Heart right ventricle (tissue), 16 donors: Measurements from ENCODE around the gene SLC8A1. TPM values are rescaled to one million over a fixed set of nuclear protein-coding genes. Genes with fewer than 3 reads are reported as not detected.
A peak's percentile ranks its signal among the peaks of the same experiment; 100 is the strongest.

Experiments
- ATAC-seq, 8 donors: fragments of 200-7000 bp; cut with Tn5 transposase; one replicate each; pipeline ENCODE4 v1.9.1; 2020; ENCODE audit warnings: mild to moderate bottlenecking in 8 of 8, moderate library complexity in 8 of 8, moderate number of reproducible peaks in 1 of 8
- DNase-seq, 2 donors: peaks; one replicate each; pipeline ENCODE4 v3.0.0-alpha.2; 2020
- H3K27ac ChIP-seq, 10 donors: fragments of 200-600 bp; sonication (generic) in 2 of 10; one replicate each; pipeline versions ENCODE4 v1.5.0 to v1.8.0; 2020 to 2022; ENCODE audit warnings: mild to moderate bottlenecking in 3 of 10
- H3K27me3 ChIP-seq, 7 donors: fragments of 200-600 bp; one replicate each; pipeline ENCODE4 v1.8.0; 2021 to 2022; ENCODE audit warnings: mild to moderate bottlenecking in 2 of 7
- H3K36me3 ChIP-seq, 9 donors: fragments of 200-600 bp; sonication (generic) in 1 of 9; one replicate each; pipeline versions ENCODE4 v1.5.0 to v1.8.0; 2020 to 2022; ENCODE audit warnings: mild to moderate bottlenecking in 2 of 9
- H3K4me1 ChIP-seq, 9 donors: fragments of 200-600 bp; sonication (generic) in 1 of 9; one replicate each; pipeline versions ENCODE4 v1.5.0 to v1.8.0; 2020 to 2022; ENCODE audit warnings: mild to moderate bottlenecking in 4 of 9
- H3K4me3 ChIP-seq, 10 donors: fragments of 200-600 bp; sonication (generic) in 2 of 10; one replicate each; pipeline versions ENCODE4 v1.5.0 to v1.8.0; 2020 to 2022; ENCODE audit warnings: mild to moderate bottlenecking in 7 of 10, moderate library complexity in 2 of 10
- H3K9me3 ChIP-seq, 11 donors: fragments of 200-600 bp in 10 of 11; sonication (generic) in 2 of 11; one replicate each; pipeline versions ENCODE4 v1.5.0 to v1.8.0; 2013 to 2022; ENCODE audit warnings: mild to moderate bottlenecking in 2 of 11, control low read depth in 1 of 11, moderate library complexity in 1 of 11
- CTCF ChIP-seq, 9 donors: fragments of 200-600 bp; sonication (generic) in 2 of 9; IDR thresholded peaks; one replicate each; pipeline versions ENCODE4 v1.5.0 to v1.8.0; 2021 to 2022; ENCODE audit warnings: antibody characterized with exemption in 9 of 9, mild to moderate bottlenecking in 5 of 9, moderate library complexity in 1 of 9
- WGBS, 2 donors: extraction: QIAGEN DNeasy Blood & Tissue Kit; methylation state at CpG; one replicate each; pipeline ENCODE4 v1.1.7; 2013; ENCODE audit warnings: inconsistent platforms in 1 of 2; 5-methylcytosine and 5-hydroxymethylcytosine counted together
- intact Hi-C, 10 donors: fragments of 100-400 bp; cut with DNase I; formaldehyde crosslinking; loops; one replicate each; pipeline versions ENCODE4 v1.11.1 to v1.14.2; 2022
- polyA plus RNA-seq, 2 donors: library from polyadenylated mRNA; stranded (reverse); fragments of 200-250 nt; gene quantifications; one replicate each; pipeline ENCODE4 v1.2.3, GENCODE V29; 2013
- total RNA-seq, 10 donors: library from RNA; stranded (reverse); fragmentation: NEBNext Ultra II Directional in 3 of 10; extraction: Animal tissue kit (Norgen Biotek cat#: 25700) in 3 of 10; gene quantifications; one replicate each; pipeline versions ENCODE4 v1.2.1 to v1.2.4, GENCODE V29; 2021 to 2023
- donor health status: Arrhythmogenic right ventricular cardiomyopathy.
- donor health status: ischemic (EF 13 %, LVEDD 7.1; RV severe dilation, severe dysfunction).
- donor health status: healthy with polysubstance abuse.
- donor health status: DM: no; HTN: yes; CAD: no.
- donor health status: DM: no; HTN: no; CAD: no.
- donor health status: ischemic (EF 25% LVEDD 6.9; RV normal size, moderate dysfunction).
- donor health status: ischemic (EF 25% LVEDD 5.7; RV mildly dilated, moderate dysfunction).
- donor health status: healthy.
- donor health status: DM: yes; HTN: yes; CAD: no.
- donor health status: Ischemic cardiomyopathy.
- donor health status: ischemic (EF 35%, LVEDD 5.7; RV mildly dilated, moderate dysfunction).
- donor health status: nonischemic (EF 11% LVEDD 7.7; RV severe dilation, severe dysfunction).
- donor health status: DM: yes; HTN: yes; CAD: no.
- donor health status: PGD.
- donor health status: ischemic (EF 29% LVEDD 5.4; RV normal size, mild dysfunction).
- donor health status: nonischemic (EF 23%, LVEDD 6.1; RV moderate dilation, normal function).

SLC8A1 gene
- total and polyA plus RNA-seq, 12 donors: 11.1 to 1,497 (median 1,067) TPM

GRCh38 chr2:40412456-40412855, 39.4 kb downstream of the SLC8A1 start:
- Histone ChIP-seq H3K27me3 (no peaks in the 10 kb centered on the region), H3K36me3 (no peaks in the 10 kb centered on the region), H3K9me3 (no peaks in the 10 kb centered on the region), H3K27ac (no peak overlapping the region), H3K4me1 (peaks cover 0 to 74% (median 43%) of the 10 kb centered on the region in 9 donors), H3K4me3 (no peak overlapping the region)
- 62 to 66% methylated on average over 1 of the region's 1 CpG for WGBS, 2 donors
- intact Hi-C loops: no loop called here
- TF ChIP-seq CTCF (IDR thresholded peaks at IDR 0.05): no peak
- ATAC-seq (no peak), DNase-seq (no peak)

- H3K36me3 ChIP-seq: no peaks in the 10 kb centered on the region
- H3K4me1 ChIP-seq: peaks cover 0 to 76% (median 44%) of the 10 kb centered on the region in 9 donors
- ATAC-seq: no peak
- no peak for DNase-seq
- intact Hi-C loops: no loop called here
- H3K4me3 ChIP-seq: no peak overlapping the region
- no peak overlapping the region for H3K27ac ChIP-seq
- no peaks in the 10 kb centered on the region for H3K27me3 ChIP-seq
- 51 to 73% methylated on average over 1 of the region's 1 CpG for WGBS, 2 donors
- no peaks in the 10 kb centered on the region for H3K9me3 ChIP-seq
- no peak for TF ChIP-seq CTCF (IDR thresholded peaks at IDR 0.05)
Observed at GRCh38 chr2:40410695-40411094, 41.2 kb downstream of the SLC8A1 start.

- ATAC-seq (peak in 3 of 8 donors; percentile 11 to 73 (median 69)), DNase-seq (no peak)
- H3K27ac ChIP-seq: peak overlapping the region in 3 of 10 donors; percentile 8 to 15 (median 13)
- H3K27me3 ChIP-seq: no peaks in the 10 kb centered on the region
- no peaks in the 10 kb centered on the region for H3K9me3 ChIP-seq
- H3K4me1 ChIP-seq: peaks cover 0 to 78% (median 54%) of the 10 kb centered on the region in 9 donors
- WGBS, 2 donors: 44 to 58% methylated on average over 2 of the region's 2 CpGs
- TF ChIP-seq CTCF (IDR thresholded peaks at IDR 0.05): no peak
- no peak overlapping the region for H3K4me3 ChIP-seq
- H3K36me3 ChIP-seq: no peaks in the 10 kb centered on the region
- intact Hi-C loops: no loop called here
Observed at GRCh38 chr2:40409734-40410133, 42.2 kb downstream of the SLC8A1 start.

- ATAC-seq (peak in 4 of 8 donors; percentile 4 to 56 (median 24)), DNase-seq (no peak)
- no peak for TF ChIP-seq CTCF (IDR thresholded peaks at IDR 0.05)
- peaks cover 0 to 97% (median 67%) of the 10 kb centered on the region in 9 donors for H3K4me1 ChIP-seq
- H3K9me3 ChIP-seq: no peaks in the 10 kb centered on the region
- no peaks in the 10 kb centered on the region for H3K36me3 ChIP-seq
- no peaks in the 10 kb centered on the region for H3K27me3 ChIP-seq
- H3K4me3 ChIP-seq: no peak overlapping the region
- intact Hi-C loops: no loop called here
- 52 to 68% methylated on average over 8 of the region's 8 CpGs for WGBS, 2 donors
- H3K27ac ChIP-seq: no peak overlapping the region
Observed at GRCh38 chr2:40406485-40407289, 45.2 kb downstream of the SLC8A1 start.
